GM23338 (cell line): ENCODE results near the gene ABCA13. TPM values are rescaled to one million over a fixed set of nuclear protein-coding genes. Genes with fewer than 3 reads are reported as not detected.

Experiments used
- ATAC-seq: fragments of 200-7000 bp; cut with Tn5 transposase; 3 replicates; pipeline ENCODE4 v1.9.1; 2020
- DNase-seq: peaks from one replicate; pipeline ENCODE4 v3.0.0-alpha.2; 2015; ENCODE audit warnings: low spot score
- H2AFZ ChIP-seq: fragments of 200-600 bp; sonication (generic); 2 replicates; pipeline ENCODE4 v1.8.0; 2016; ENCODE audit warnings: antibody characterized with exemption, mild to moderate bottlenecking, moderate library complexity
- H3F3A ChIP-seq: fragments of 200-600 bp; sonication (generic); replicated peaks from 2 replicates; pipeline ENCODE4 v1.8.0; 2017; ENCODE audit warnings: antibody characterized with exemption, mixed run types, low read depth
- H3K27ac ChIP-seq: fragments of 200-600 bp; sonication (generic); 2 replicates; pipeline ENCODE4 v1.6.1; 2016; ENCODE audit warnings: low read depth
- H3K27me3 ChIP-seq: fragments of 200-600 bp; sonication (generic); 2 replicates; pipeline ENCODE4 v1.8.0; 2016; ENCODE audit warnings: mild to moderate bottlenecking, mixed run types, moderate library complexity; ENCODE audit not compliant: insufficient read depth
- H3K36me3 ChIP-seq: fragments of 200-600 bp; sonication (generic); 2 replicates; pipeline ENCODE4 v1.8.0; 2016; ENCODE audit warnings: mild to moderate bottlenecking; ENCODE audit not compliant: insufficient read depth
- H3K4me1 ChIP-seq: fragments of 200-600 bp; sonication (generic); 2 replicates; pipeline ENCODE4 v1.8.0; 2016; ENCODE audit warnings: mild to moderate bottlenecking, moderate library complexity; ENCODE audit not compliant: insufficient read depth
- H3K4me2 ChIP-seq: fragments of 200-600 bp; sonication (generic); 2 replicates; pipeline ENCODE4 v1.7.1; 2017; ENCODE audit warnings: mixed run types
- H3K4me3 ChIP-seq: fragments of 200-600 bp; sonication (generic); 2 replicates; pipeline ENCODE4 v1.6.1; 2016; ENCODE audit warnings: mixed run types
- H3K79me2 ChIP-seq: fragments of 200-600 bp; sonication (generic); replicated peaks from 2 replicates; pipeline ENCODE4 v1.8.0; 2017; ENCODE audit warnings: mild to moderate bottlenecking; ENCODE audit not compliant: insufficient read depth
- H3K9me2 ChIP-seq: fragments of 200-600 bp; sonication (generic); 2 replicates; pipeline ENCODE4 v1.8.0; 2017; ENCODE audit not compliant: insufficient read depth
- H4K20me1 ChIP-seq: fragments of 200-600 bp; sonication (generic); replicated peaks from 2 replicates; pipeline ENCODE4 v1.8.0; 2017; ENCODE audit warnings: mild to moderate bottlenecking; ENCODE audit not compliant: insufficient read depth
- H3K27ac Mint-ChIP-seq: 2 replicates; pipeline ENCODE4 v1.8.0; 2020; ENCODE audit warnings: inconsistent platforms, mild to moderate bottlenecking, moderate library complexity, mixed read lengths
- H3K27me3 Mint-ChIP-seq: 3 replicates; pipeline ENCODE4 v1.8.0; 2022; ENCODE audit warnings: low read depth, mild to moderate bottlenecking, moderate library complexity, mixed read lengths, inconsistent platforms; ENCODE audit not compliant: insufficient read depth, poor library complexity
- H3K36me3 Mint-ChIP-seq: 3 replicates; pipeline ENCODE4 v1.8.0; 2021; ENCODE audit warnings: low read depth, mild to moderate bottlenecking, inconsistent platforms, moderate library complexity, mixed read lengths
- H3K4me1 Mint-ChIP-seq: 3 replicates; pipeline ENCODE4 v1.8.0; 2020; ENCODE audit warnings: mild to moderate bottlenecking, inconsistent platforms, mixed read lengths
- H3K4me3 Mint-ChIP-seq: 3 replicates; pipeline ENCODE4 v1.8.0; 2021; ENCODE audit warnings: moderate library complexity, mild to moderate bottlenecking, inconsistent platforms, mixed read lengths
- H3K9me3 Mint-ChIP-seq: 3 replicates; pipeline ENCODE4 v1.8.0; 2020; ENCODE audit warnings: moderate library complexity, mild to moderate bottlenecking, inconsistent platforms, mixed read lengths
- EZH2phosphoT487 ChIP-seq: fragments of 200-600 bp; sonication (generic); IDR thresholded peaks from one replicate; pipeline ENCODE4 v1.8.1; 2018; ENCODE audit warnings: antibody characterized with exemption; ENCODE audit not compliant: unreplicated experiment
- STAT1 ChIP-seq: IDR thresholded peaks from one replicate; pipeline ENCODE4 v1.6.1; 2016; ENCODE audit warnings: antibody characterized with exemption; ENCODE audit not compliant: unreplicated experiment
- ZNF462 ChIP-seq: fragments of 250-450 bp; sonication (Bioruptor Pico); IDR thresholded peaks from 2 replicates; pipeline ENCODE4 v1.5.0; 2020; ENCODE audit warnings: mild to moderate bottlenecking, moderate library complexity
- polyA plus RNA-seq: library from polyadenylated mRNA; unstranded; fragments of >200 nt; fragmentation: Nextera tagmentation; extraction: Ambion mirVana; gene quantifications from 2 replicates; pipeline ENCODE4 v1.2.1, GENCODE V29; 2016
- total RNA-seq: library from RNA; depleted of rRNA; stranded (reverse); fragments of >200 nt; shearing (Covaris generic); gene quantifications from 2 replicates; pipeline ENCODE4 v1.2.3, GENCODE V29; 2014
- TF ChIP-seq, protein P1 (sequence below), 2 experiments: fragments of 200-600 bp in 1 of 2; sonication (generic) in 1 of 2; conservative IDR thresholded peaks; 2 replicates each; pipeline versions ENCODE4 v1.5.1 to v1.6.1; 2016 to 2017; ENCODE audit warnings: antibody characterized with exemption in 2 of 2, low read depth in 2 of 2, mild to moderate bottlenecking in 2 of 2, moderate library complexity in 1 of 2

Gene ABCA13
- total and polyA plus RNA-seq, 2 experiments from 2014 or later: 0.21 TPM; not detected in 1

- H3K27ac ChIP-seq: no peak overlapping the region
- ATAC-seq: no peak
- Mint-ChIP-seq H3K27me3 (no peaks in the 10 kb centered on the region), H3K9me3 (no peaks in the 10 kb centered on the region), H3K4me1 (no peaks in the 10 kb centered on the region), H3K36me3 (no peaks in the 10 kb centered on the region), H3K27ac (no peak overlapping the region), H3K4me3 (no peak overlapping the region)
- no peak for DNase-seq
- no peaks in the 10 kb centered on the region for H3K4me1 ChIP-seq
- no peaks in the 10 kb centered on the region for H3K27me3 ChIP-seq
- TF ChIP-seq, protein P1, sequence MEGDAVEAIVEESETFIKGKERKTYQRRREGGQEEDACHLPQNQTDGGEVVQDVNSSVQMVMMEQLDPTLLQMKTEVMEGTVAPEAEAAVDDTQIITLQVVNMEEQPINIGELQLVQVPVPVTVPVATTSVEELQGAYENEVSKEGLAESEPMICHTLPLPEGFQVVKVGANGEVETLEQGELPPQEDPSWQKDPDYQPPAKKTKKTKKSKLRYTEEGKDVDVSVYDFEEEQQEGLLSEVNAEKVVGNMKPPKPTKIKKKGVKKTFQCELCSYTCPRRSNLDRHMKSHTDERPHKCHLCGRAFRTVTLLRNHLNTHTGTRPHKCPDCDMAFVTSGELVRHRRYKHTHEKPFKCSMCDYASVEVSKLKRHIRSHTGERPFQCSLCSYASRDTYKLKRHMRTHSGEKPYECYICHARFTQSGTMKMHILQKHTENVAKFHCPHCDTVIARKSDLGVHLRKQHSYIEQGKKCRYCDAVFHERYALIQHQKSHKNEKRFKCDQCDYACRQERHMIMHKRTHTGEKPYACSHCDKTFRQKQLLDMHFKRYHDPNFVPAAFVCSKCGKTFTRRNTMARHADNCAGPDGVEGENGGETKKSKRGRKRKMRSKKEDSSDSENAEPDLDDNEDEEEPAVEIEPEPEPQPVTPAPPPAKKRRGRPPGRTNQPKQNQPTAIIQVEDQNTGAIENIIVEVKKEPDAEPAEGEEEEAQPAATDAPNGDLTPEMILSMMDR (conservative IDR thresholded peaks at IDR 0.05; ENCODE audit: low read depth in 2 of 2): peak in 1 of 2 experiments; percentile 27; a peak in 2 of 4 replicates
- no peak for TF ChIP-seq ZNF462 (CRISPR knock-in tag)
- H3K79me2 ChIP-seq: no peaks in the 10 kb centered on the region
- H3K9me2 ChIP-seq: no peaks in the 10 kb centered on the region
- no peak overlapping the region for H3K4me3 ChIP-seq
- no peaks in the 10 kb centered on the region for H3K36me3 ChIP-seq
- no peaks in the 10 kb centered on the region for H4K20me1 ChIP-seq
- no peaks in the 10 kb centered on the region for H3F3A ChIP-seq
- no peak overlapping the region for H2AFZ ChIP-seq
- no peak overlapping the region for H3K4me2 ChIP-seq
These were observed 213.0 kb downstream of the ABCA13 start for GRCh38 chr7:48384180-48384752.

DNA sequence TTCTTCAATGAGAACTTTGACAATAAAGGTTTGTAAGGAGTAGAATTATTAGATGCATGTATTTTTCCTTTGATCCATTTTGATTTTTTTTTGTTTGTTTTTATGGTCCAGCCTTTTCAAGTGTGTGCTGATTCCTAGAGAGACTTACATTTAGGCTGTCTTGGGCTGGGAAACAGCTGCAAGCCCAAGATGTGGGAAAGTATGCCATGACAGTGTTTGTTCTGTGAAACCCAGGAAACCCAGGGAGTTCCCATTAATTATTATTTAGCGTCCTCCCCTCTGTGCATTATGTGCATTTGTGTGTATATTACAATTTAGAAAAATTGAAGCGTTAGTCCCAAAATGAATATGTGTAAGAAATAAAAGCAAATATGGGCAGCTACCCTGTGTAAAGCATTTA, 216.7 kb downstream of the ABCA13 start:
- Histone ChIP-seq H3K27ac (no peak overlapping the region), H3K36me3 (no peaks in the 10 kb centered on the region), H3F3A (no peaks in the 10 kb centered on the region), H3K79me2 (no peaks in the 10 kb centered on the region), H3K27me3 (no peaks in the 10 kb centered on the region), H2AFZ (no peak overlapping the region), H4K20me1 (no peaks in the 10 kb centered on the region), H3K4me3 (no peak overlapping the region), H3K4me2 (no peak overlapping the region), H3K9me2 (peaks cover 10% of the 10 kb centered on the region; the same call in 1 of the 2 replicates), H3K4me1 (no peaks in the 10 kb centered on the region)
- peaks cover 4% of the 10 kb centered on the region for H3K27me3 Mint-ChIP-seq
- DNase-seq: no peak
- H3K9me3 Mint-ChIP-seq: 0 out of 3 replicates have a peak, but pooled peaks cover 2% of the 10 kb centered on the region
- no peak for ATAC-seq
- no peak overlapping the region for H3K27ac Mint-ChIP-seq
- H3K4me3 Mint-ChIP-seq: no peak overlapping the region
- no peaks in the 10 kb centered on the region; the same call in 2 of the 3 replicates for H3K36me3 Mint-ChIP-seq
- no peaks in the 10 kb centered on the region for H3K4me1 Mint-ChIP-seq
- no peak for TF ChIP-seq STAT1
- TF ChIP-seq EZH2phosphoT487: no peak
